Body of pancreas (tissue), 4 donors: ENCODE data around the gene OTUD5.

ENCODE experiments used
- CTCF ChIP-seq, 7 experiments: fragments of 450-650 bp in 4 of 7; fragments of 200-600 bp in 3 of 7; sonication (generic) in 3 of 7; IDR thresholded peaks; one replicate each; pipeline ENCODE4 v1.5.1; 2016 to 2019; ENCODE audit warnings: antibody characterized with exemption in 7 of 7
- POLR2A ChIP-seq, 3 donors: fragments of 450-650 bp; IDR thresholded peaks; one replicate each; pipeline ENCODE4 v1.6.1; 2016; ENCODE audit warnings: antibody characterized with exemption in 3 of 3, mild to moderate bottlenecking in 2 of 3

GRCh38 chrX:48937054-48937907 is 20.1 kb downstream of the OTUD5 start:
- TF ChIP-seq CTCF (IDR thresholded peaks at IDR 0.05) (no peak), POLR2A (IDR thresholded peaks at IDR 0.05) (no peak)
